ENCODE data around the gene PTPRN2.

The PTPRN2 gene

DNA sequence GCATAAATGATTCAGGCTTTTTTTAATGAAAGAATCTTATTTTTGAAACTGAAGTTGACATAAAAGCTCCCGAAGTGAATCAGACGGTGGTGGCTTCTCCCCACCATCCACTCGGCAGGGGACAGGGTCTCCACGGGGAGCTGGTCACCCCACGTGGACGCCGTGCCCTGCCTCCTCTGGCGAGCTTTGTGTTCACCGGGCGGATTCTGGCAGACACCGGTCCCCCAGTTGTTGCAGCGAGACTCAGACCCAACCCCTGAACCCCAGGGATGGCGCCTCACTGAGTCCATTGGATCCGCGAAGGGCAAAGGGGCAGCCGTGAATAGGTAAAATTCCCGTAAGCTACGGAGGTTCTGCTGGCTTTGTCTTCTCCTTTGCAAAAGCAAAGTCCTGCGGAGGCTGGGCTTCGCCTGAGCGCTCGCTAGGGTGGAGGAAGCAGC lies 38.4 kb downstream of the PTPRN2 start:
- TF ChIP-seq MYC (IDR thresholded peaks at IDR 0.05; ENCODE audit: low read depth, low read length) (no peak), POLR2A (IDR thresholded peaks at IDR 0.05; ENCODE audit: extremely low read depth, insufficient read length) (no peak)
- TF ChIP-seq, protein P1, sequence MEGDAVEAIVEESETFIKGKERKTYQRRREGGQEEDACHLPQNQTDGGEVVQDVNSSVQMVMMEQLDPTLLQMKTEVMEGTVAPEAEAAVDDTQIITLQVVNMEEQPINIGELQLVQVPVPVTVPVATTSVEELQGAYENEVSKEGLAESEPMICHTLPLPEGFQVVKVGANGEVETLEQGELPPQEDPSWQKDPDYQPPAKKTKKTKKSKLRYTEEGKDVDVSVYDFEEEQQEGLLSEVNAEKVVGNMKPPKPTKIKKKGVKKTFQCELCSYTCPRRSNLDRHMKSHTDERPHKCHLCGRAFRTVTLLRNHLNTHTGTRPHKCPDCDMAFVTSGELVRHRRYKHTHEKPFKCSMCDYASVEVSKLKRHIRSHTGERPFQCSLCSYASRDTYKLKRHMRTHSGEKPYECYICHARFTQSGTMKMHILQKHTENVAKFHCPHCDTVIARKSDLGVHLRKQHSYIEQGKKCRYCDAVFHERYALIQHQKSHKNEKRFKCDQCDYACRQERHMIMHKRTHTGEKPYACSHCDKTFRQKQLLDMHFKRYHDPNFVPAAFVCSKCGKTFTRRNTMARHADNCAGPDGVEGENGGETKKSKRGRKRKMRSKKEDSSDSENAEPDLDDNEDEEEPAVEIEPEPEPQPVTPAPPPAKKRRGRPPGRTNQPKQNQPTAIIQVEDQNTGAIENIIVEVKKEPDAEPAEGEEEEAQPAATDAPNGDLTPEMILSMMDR (IDR thresholded peaks at IDR 0.05; ENCODE audit: low read depth, low read length) = no peak
- TF ChIP-seq, protein P2, sequence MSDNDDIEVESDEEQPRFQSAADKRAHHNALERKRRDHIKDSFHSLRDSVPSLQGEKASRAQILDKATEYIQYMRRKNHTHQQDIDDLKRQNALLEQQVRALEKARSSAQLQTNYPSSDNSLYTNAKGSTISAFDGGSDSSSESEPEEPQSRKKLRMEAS (IDR thresholded peaks at IDR 0.05; ENCODE audit: low read depth, low read length) = no peak
- H3K4me3 ChIP-seq (ENCODE audit: low read depth, low read length) = peak overlapping the region; percentile 21
- no peak for DNase-seq (ENCODE audit: low read depth)

DNA sequence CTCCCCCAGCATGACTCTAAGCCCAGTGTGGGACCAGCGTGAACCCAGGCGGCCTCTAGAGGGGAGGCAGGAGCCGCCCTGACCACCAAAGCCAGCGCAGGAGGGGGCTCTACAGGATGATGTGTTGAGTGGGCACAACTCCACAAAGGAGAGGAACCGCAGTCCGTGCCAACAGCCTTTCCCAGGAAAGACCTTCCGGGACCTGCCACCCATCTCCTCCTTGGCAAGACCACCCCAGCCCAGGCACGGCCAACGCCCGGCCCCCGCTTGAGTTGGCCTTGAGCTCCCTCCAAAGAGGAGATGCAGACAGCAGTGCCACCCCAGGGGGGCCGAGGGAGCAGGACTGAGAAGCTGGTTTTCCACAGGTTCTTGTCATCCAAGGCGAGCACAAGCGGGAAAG lies 38.9 kb downstream of the PTPRN2 start:
- no peak for DNase-seq (ENCODE audit: low read depth)
- no peak for TF ChIP-seq POLR2A (IDR thresholded peaks at IDR 0.05; ENCODE audit: extremely low read depth, insufficient read length)
- TF ChIP-seq MYC (IDR thresholded peaks at IDR 0.05; ENCODE audit: low read depth, low read length) = no peak
- TF ChIP-seq, protein P1 (IDR thresholded peaks at IDR 0.05; ENCODE audit: low read depth, low read length) = no peak
- TF ChIP-seq, protein P2 (IDR thresholded peaks at IDR 0.05; ENCODE audit: low read depth, low read length) = no peak
- H3K4me3 ChIP-seq (ENCODE audit: low read depth, low read length) = peak overlapping the region; percentile 21

DNA sequence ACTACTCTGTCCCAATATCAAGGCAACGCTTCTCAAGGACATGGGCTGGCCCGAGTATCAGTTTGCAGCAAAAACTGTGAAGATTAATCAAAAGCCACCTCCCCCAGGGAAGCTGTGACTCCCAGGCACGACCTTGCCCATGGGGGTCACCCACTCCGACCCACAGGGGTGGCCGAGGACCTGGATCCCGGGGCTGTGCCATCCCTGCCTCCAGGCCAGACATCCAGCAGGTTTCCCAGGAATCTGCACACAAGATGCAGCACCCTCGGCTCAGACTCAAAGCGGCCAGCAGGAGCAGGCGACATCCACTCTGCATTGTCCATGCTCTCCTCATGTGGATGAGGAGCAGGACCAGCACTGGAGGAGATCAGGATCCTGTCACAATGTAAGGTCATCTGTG lies 39.8 kb downstream of the PTPRN2 start:
- no peak for DNase-seq (ENCODE audit: low read depth)
- no peak for TF ChIP-seq POLR2A (IDR thresholded peaks at IDR 0.05; ENCODE audit: extremely low read depth, insufficient read length)
- TF ChIP-seq MYC (IDR thresholded peaks at IDR 0.05; ENCODE audit: low read depth, low read length) = no peak
- TF ChIP-seq, protein P1 (IDR thresholded peaks at IDR 0.05; ENCODE audit: low read depth, low read length) = no peak
- no peak overlapping the region for H3K4me3 ChIP-seq (ENCODE audit: low read depth, low read length)

DNA sequence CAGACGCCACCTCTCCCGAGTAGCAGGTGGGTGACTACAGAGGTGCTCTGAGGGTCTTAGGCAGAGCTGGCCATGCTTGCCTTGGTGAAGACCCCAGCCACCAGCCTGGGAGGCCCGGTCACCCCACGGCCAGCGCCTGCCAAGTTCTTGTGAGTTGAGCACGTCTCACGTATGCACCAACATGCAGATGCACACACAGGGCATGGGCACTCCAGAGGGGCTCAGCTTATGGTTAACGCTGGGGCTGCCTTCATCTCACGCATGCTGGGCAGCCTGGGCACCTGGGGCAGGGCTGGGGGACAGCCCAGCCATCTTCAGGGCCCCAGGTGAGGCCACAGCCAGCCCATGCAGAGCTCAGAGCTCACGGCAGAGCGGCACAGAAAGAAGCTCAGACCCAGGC lies 41.0 kb downstream of the PTPRN2 start:
- no peak for TF ChIP-seq MYC (IDR thresholded peaks at IDR 0.05; ENCODE audit: low read depth, low read length)
- TF ChIP-seq, protein P2 (IDR thresholded peaks at IDR 0.05; ENCODE audit: low read depth, low read length) = no peak
- TF ChIP-seq POLR2A (IDR thresholded peaks at IDR 0.05; ENCODE audit: extremely low read depth, insufficient read length) = no peak
- TF ChIP-seq, protein P1 (IDR thresholded peaks at IDR 0.05; ENCODE audit: low read depth, low read length) = no peak
- H3K4me3 ChIP-seq (ENCODE audit: low read depth, low read length) = no peak overlapping the region
- DNase-seq (ENCODE audit: low read depth) = no peak

DNA sequence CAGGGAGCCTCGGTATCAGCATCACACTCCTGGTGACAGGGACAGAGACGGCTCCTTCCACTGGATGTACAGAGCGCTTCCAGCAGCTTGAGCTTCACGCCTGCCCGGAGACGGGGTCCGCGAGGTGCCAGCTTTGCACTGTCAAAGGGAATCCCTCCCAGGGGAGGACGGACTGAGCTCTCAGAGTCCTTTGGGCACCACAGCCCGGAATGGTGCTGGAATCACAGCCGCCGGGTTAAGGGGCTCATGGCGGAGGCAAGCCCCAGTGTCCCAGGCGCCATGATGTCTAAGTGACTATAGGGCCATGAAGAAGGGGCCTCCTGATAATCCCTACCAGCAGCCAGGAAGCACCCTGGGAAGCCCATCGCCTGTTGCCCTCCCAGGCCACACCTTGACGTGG lies 41.4 kb downstream of the PTPRN2 start:
- no peak overlapping the region for H3K4me3 ChIP-seq (ENCODE audit: low read depth, low read length)
- TF ChIP-seq POLR2A (IDR thresholded peaks at IDR 0.05; ENCODE audit: extremely low read depth, insufficient read length) (no peak), MYC (IDR thresholded peaks at IDR 0.05; ENCODE audit: low read depth, low read length) (no peak)
- TF ChIP-seq, protein P1 (IDR thresholded peaks at IDR 0.05; ENCODE audit: low read depth, low read length) = no peak
- TF ChIP-seq, protein P2 (IDR thresholded peaks at IDR 0.05; ENCODE audit: low read depth, low read length) = no peak
- no peak for DNase-seq (ENCODE audit: low read depth)

DNA sequence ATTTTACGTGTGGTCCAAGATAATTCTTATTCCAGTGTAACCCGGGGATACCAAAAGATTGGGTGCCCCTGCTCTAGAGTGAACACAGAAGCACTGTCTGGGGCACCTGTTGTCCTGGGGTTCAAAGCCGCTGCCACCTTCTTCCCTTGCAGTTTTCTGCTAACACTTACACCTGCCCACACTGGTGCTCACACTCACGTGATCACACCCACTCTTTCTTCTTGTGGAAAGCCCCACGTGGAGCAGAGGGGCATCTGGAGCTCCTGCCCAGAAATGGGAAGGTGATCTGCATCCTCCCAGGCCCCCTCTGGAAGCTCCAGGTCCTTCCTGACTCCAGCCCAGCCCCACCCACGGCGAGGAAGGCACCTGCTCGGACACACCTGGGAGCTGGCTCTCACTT lies 42.9 kb downstream of the PTPRN2 start:
- TF ChIP-seq, protein P1 (IDR thresholded peaks at IDR 0.05; ENCODE audit: low read depth, low read length) = no peak
- TF ChIP-seq MYC (IDR thresholded peaks at IDR 0.05; ENCODE audit: low read depth, low read length) (no peak), POLR2A (IDR thresholded peaks at IDR 0.05; ENCODE audit: extremely low read depth, insufficient read length) (no peak)
- TF ChIP-seq, protein P2 (IDR thresholded peaks at IDR 0.05; ENCODE audit: low read depth, low read length) = no peak
- DNase-seq (ENCODE audit: low read depth) = no peak

More for the DNA sequence above, 42.9 kb downstream of the PTPRN2 start:
- H3K4me3 ChIP-seq (ENCODE audit: low read depth, low read length) = no peak overlapping the region
